ENCODE data around the gene ZNF638.

DNA sequence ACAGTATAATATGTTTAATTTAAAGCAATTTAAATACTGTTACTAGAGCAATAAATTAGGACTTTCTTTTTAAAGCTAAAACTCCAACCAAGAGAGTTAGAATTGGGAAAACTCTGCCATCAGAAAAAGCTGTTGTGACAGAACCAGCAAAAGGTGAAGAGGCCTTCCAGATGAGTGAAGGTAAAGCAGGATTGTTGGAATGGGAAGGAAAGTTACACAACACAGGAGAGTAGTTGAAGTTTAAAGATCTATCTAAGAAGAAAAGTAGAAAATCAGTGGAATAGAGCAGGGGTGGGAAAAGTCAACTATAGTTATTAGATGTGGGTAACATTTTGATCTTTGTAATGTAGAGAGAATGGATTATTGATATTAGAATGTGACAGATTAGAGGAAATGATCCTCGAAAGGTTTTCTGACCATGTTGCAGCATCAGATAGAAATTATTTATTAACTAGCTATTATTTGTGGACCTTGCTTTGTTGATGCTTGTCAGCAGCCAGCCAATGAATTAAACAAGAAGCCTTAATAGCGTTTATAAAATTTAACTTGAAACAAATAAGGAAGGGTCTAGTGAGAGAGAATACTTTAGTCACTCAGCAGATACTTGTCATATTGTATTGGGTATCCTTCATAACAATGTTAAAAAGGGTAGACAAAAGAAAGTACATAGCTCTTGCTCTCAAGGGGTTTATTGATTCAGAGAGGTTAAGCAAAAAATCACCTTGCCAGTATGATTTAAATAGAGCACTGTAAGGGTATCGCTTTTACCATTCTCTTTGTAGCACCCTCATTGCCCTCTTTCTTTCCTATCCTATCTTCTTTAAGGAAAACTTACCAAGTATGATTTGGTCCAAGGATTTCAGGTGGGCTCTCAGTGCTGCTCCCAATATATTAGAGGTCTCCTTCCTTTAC is 97.1 kb downstream of the ZNF638 start:
- TF ChIP-seq, protein P1, sequence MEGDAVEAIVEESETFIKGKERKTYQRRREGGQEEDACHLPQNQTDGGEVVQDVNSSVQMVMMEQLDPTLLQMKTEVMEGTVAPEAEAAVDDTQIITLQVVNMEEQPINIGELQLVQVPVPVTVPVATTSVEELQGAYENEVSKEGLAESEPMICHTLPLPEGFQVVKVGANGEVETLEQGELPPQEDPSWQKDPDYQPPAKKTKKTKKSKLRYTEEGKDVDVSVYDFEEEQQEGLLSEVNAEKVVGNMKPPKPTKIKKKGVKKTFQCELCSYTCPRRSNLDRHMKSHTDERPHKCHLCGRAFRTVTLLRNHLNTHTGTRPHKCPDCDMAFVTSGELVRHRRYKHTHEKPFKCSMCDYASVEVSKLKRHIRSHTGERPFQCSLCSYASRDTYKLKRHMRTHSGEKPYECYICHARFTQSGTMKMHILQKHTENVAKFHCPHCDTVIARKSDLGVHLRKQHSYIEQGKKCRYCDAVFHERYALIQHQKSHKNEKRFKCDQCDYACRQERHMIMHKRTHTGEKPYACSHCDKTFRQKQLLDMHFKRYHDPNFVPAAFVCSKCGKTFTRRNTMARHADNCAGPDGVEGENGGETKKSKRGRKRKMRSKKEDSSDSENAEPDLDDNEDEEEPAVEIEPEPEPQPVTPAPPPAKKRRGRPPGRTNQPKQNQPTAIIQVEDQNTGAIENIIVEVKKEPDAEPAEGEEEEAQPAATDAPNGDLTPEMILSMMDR (IDR thresholded peaks at IDR 0.05): no peak
- TF ChIP-seq ZFX (IDR thresholded peaks at IDR 0.05; ENCODE audit: borderline replicate concordance): no peak
